GM21737 (cell line): Measurements from ENCODE around the gene KLHL14.
"Not testable (repeated sequence)": the region's sequence is repeated elsewhere in the genome, so short reads cannot be mapped to it uniquely, and the experiment has no call there.

Experiments used
- ATAC-seq: cut with Tn5 transposase; IDR thresholded peaks from one replicate; pipeline ENCODE4 v1.9.1; 2021; ENCODE audit warnings: mild to moderate bottlenecking, moderate library complexity; ENCODE audit not compliant: unreplicated experiment

The KLHL14 gene

GRCh38 chr18:32661486-32662299 is 111.1 kb downstream of the KLHL14 start:
- no peak for ATAC-seq

DNA sequence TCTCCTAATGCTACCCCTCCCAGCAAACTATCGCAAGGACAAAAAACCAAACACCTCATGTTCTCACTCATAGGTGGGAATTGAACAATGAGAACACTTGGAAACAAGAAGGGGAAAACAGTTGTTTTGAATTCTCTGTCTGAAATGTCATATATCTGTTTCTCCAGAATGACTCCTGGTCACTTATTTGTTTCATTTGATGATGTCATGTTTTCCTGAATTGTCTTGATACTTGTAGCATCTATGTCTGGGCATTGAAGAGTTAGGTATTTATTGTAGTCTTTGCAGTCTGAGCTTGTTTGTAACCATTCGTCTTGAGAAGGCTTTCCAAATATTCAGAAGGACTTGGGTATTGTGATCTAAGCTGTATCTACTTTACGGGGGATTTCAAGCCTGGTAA is 118.3 kb downstream of the KLHL14 start:
- ATAC-seq = not testable (repeated sequence)

DNA sequence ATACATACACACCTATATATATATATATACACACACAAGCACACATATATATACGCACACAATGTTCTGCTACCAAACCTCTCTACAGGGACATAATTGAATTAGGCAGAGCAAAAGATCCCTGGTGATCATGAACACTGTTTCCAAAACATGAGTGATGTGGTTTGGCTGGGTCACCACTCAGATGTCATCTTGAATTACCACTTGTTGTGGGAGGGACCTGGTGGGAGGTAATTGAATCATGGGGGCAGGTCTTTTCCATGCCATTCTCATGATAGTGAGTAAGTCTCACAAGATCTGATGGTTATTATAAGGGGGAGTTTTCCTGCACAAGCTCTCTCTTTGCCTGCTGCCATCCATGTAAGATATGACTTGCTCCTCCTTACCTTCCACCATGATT is 135.2 kb downstream of the KLHL14 start:
- not testable (repeated sequence) for ATAC-seq

DNA sequence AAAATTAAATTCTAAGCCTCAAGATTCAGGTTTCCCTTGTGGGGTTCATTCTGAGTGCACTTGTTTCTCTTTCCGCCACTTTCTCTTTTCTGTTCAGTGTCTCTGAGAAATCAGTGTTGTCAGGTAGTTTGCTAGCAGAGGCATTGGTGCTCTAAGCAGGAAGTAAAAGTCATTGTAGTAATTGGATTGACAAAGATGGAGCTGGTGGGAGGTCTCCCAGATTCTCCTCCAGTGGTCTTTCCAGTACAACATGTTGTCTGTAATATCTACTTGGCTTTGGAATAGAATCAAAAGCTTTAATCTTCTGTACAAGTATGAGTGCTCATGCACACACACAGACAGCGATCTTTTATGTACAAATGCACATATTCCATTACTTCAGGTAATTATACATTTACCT is 135.6 kb downstream of the KLHL14 start:
- ATAC-seq = no peak

GRCh38 chr18:32634876-32635431 is 137.9 kb downstream of the KLHL14 start:
- no peak for ATAC-seq

DNA sequence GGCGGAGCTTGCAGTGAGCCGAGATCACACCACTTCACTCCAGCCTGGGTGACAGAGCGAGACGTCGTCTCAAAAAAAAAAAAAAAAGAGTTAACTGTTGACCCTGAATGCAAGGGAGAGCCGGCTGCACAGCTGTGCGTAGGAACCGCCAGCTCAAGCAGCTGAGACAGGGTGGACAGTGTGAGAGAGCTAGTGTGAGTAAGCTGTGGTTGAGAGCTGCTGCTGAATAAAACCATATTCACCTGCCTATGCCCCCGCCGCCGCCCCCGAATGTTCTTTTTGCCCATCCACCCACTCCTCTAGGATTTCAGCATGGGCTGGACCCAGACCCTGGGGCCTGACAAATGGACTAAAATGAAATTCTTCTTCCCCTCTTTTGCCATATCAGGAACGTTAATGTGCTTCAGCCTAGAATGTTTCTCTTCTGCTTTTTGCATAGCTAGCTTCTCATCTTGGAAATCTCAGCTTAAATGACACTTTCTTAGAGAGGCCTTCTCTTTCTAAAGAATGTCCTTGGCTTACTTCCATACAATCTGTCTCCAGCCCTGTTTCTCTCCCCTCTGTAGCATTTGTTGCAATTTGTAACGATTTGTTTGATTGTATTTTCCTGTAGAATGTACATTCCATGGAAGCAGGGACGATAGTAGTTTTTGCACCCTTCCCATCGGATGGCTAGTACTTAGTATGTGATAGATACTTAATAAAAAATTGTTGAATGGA is 142.7 kb downstream of the KLHL14 start:
- ATAC-seq = no peak

- ATAC-seq = no peak
These were observed 143.5 kb downstream of the KLHL14 start for GRCh38 chr18:32629292-32629691.

- no peak for ATAC-seq
These were observed 148.6 kb downstream of the KLHL14 start for GRCh38 chr18:32624182-32624723.

GRCh38 chr18:32623563-32623962 is 149.3 kb downstream of the KLHL14 start:
- no peak for ATAC-seq
